Measurements from ENCODE around the gene TMEM165. TPM values are rescaled to one million over a fixed set of nuclear protein-coding genes. Genes with fewer than 3 reads are reported as not detected.

The TMEM165 gene
- polyA plus RNA-seq, 1 experiment = 146 TPM

DNA sequence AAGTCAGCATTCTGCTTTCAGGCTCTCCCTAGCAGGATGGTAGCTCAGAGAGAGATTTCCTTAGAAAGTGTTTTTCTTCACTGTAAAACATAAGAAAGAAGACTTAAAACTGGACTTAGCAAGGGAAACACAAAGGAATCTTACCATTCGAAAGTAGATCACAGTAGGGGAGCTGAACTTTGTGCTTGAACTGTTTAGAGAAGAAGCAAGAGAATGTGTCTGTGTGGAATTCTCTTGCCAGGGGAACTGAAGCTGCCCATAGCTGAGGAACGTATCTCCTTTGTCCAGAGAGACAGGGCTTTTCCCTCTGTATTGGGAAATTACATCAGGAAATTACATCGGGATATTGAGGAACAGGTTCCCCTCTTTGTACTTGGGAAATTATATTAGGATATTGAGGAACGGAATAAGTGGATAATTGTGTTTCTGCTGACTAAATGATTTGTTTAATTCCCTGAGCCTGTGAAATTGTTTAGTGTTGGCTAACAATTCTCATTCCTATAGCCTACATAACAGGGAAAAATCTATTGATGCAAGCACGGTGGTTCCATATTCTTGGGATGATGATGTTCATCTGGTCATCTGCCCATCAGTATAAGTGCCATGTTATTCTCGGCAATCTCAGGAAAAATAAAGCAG lies 28.6 kb upstream of the TMEM165 start:
- H3K27me3 ChIP-seq (ENCODE audit: control insufficient read depth, insufficient read depth, low read length) = no peaks in the 10 kb centered on the region
- TF ChIP-seq, protein P1, sequence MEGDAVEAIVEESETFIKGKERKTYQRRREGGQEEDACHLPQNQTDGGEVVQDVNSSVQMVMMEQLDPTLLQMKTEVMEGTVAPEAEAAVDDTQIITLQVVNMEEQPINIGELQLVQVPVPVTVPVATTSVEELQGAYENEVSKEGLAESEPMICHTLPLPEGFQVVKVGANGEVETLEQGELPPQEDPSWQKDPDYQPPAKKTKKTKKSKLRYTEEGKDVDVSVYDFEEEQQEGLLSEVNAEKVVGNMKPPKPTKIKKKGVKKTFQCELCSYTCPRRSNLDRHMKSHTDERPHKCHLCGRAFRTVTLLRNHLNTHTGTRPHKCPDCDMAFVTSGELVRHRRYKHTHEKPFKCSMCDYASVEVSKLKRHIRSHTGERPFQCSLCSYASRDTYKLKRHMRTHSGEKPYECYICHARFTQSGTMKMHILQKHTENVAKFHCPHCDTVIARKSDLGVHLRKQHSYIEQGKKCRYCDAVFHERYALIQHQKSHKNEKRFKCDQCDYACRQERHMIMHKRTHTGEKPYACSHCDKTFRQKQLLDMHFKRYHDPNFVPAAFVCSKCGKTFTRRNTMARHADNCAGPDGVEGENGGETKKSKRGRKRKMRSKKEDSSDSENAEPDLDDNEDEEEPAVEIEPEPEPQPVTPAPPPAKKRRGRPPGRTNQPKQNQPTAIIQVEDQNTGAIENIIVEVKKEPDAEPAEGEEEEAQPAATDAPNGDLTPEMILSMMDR (IDR thresholded peaks at IDR 0.05; ENCODE audit: low read depth, low read length) = no peak
- CTCF ChIA-PET = interaction anchor here (2.6 kb wide), 1 partner anchor 21 kb away, joined by 12 read pairs; the partner anchor contains the start of gene SRD5A3
- H3K9me3 ChIP-seq (ENCODE audit: control insufficient read depth, insufficient read depth, low read length) = no peaks in the 10 kb centered on the region
- no peak overlapping the region for H3K27ac ChIP-seq (ENCODE audit: low read depth, low read length)
- H3K4me3 ChIP-seq (ENCODE audit: low read depth, low read length) = no peak overlapping the region
- DNase-seq (ENCODE audit: low read depth, low spot score) = no peak
- POLR2A ChIA-PET = no interaction called here

DNA sequence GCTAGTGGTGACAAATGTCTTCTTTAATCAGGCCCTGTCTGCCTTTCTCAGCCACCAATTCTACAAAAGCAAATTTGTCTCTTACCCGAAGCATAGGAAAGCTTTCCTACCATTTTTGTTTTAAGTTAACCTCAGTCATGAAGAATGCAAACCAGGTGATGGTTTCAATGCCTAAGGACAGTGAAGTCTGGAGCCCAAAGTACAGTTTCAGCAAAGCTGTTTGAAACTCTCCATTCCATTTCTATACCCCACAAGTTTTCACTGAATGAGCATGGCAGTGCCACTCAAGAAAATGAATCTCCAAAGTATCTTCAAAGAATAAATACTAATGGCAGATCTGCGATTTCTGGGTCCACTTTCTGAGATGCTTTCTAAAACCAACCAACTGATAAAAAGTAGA lies 25.8 kb upstream of the TMEM165 start:
- H3K4me3 ChIP-seq (ENCODE audit: low read depth, low read length) = no peak overlapping the region
- H3K27ac ChIP-seq (ENCODE audit: low read depth, low read length) = no peak overlapping the region
- no peaks in the 10 kb centered on the region for H3K27me3 ChIP-seq (ENCODE audit: control insufficient read depth, insufficient read depth, low read length)
- DNase-seq (ENCODE audit: low read depth, low spot score) = no peak
- ChIA-PET CTCF (no interaction called here), POLR2A (no interaction called here)
- no peaks in the 10 kb centered on the region for H3K9me3 ChIP-seq (ENCODE audit: control insufficient read depth, insufficient read depth, low read length)
- TF ChIP-seq, protein P1 (IDR thresholded peaks at IDR 0.05; ENCODE audit: low read depth, low read length) = no peak

DNA sequence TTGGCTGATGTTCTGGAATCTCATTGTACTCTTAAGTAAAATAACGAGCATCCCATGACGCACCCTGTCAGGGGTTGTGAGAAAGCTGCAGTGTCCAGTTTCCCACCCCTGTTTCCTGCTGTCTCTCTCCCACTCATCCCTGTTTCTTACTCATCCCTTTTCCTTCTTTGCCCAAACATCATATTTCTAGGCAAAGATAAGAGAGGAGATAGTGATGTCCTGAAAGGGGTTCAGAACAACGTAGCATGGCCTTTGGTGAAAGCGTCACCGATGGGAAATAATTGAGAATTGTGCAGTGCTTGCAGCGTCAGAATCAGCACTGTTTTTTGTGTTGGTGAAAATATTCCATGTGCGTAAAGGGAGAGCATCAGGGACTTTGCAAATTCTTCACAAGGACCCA lies 23.5 kb upstream of the TMEM165 start:
- TF ChIP-seq, protein P1 (IDR thresholded peaks at IDR 0.05; ENCODE audit: low read depth, low read length) = no peak
- no peaks in the 10 kb centered on the region for H3K27me3 ChIP-seq (ENCODE audit: control insufficient read depth, insufficient read depth, low read length)
- no peak overlapping the region for H3K4me3 ChIP-seq (ENCODE audit: low read depth, low read length)
- no peak for DNase-seq (ENCODE audit: low read depth, low spot score)
- ChIA-PET CTCF (interaction anchor here (0.8 kb wide), 1 partner anchor 27 kb away, joined by 4 read pairs; the partner anchor contains the start of gene SRD5A3), POLR2A (interaction anchor here (1.0 kb wide), 1 partner anchor 23 kb away, joined by 3 read pairs; the partner anchor contains the start of gene TMEM165)
- no peaks in the 10 kb centered on the region for H3K9me3 ChIP-seq (ENCODE audit: control insufficient read depth, insufficient read depth, low read length)
- H3K27ac ChIP-seq (ENCODE audit: low read depth, low read length) = no peak overlapping the region

DNA sequence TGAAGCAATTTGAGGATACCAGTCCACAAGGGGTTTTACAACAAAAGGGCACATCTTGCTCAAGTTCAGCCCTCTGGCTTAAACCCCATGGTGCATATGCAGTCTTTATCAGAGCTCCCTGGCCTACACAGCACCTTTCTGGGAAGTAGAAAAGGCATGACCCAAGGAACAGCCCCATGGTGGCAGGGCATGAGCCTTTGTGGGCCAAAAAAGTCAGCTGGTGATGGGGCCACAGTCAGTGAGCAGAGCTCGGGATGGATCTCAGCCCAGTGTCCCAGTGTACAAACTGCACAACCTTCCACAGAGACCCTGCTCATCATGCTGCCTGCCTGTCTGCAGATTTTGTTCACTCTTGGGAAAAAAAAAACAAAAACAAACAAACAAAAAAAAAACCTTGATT lies 22.3 kb upstream of the TMEM165 start:
- ChIA-PET CTCF (interaction anchor here (0.6 to 1.3 kb wide), 2 partner anchors 25 to 28 kb away, joined by 4 read pairs; partner anchors contain the start of gene SRD5A3), POLR2A (interaction anchor here (1.0 kb wide), 1 partner anchor 22 kb away, joined by 3 read pairs; the partner anchor contains the start of gene TMEM165)
- TF ChIP-seq, protein P1 (IDR thresholded peaks at IDR 0.05; ENCODE audit: low read depth, low read length) = no peak

DNA sequence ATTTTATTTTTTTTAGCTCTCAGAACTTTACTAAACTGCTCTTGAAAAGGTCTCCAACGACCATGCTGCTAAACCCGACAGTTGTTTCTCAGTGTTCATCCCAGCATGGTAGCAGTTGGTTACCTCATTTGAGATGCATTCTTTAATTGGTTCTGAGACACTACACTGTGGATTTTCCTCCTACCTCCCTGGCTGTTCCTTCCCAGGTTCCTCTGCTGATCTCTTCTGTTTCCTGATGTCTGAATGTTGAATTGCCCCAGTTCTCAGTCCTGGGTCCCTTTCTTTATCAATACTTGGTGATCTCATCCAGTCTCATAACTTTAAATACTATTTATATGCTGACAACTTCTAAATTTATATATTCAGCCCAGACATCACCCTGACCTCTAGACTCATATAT lies 19.1 kb upstream of the TMEM165 start:
- POLR2A ChIA-PET = no interaction called here

More for the DNA sequence above, 22.3 kb upstream of the TMEM165 start:
- H3K27me3 ChIP-seq (ENCODE audit: control insufficient read depth, insufficient read depth, low read length) = no peaks in the 10 kb centered on the region
- DNase-seq (ENCODE audit: low read depth, low spot score) = no peak
- no peak overlapping the region for H3K4me3 ChIP-seq (ENCODE audit: low read depth, low read length)
- no peak overlapping the region for H3K27ac ChIP-seq (ENCODE audit: low read depth, low read length)
- no peaks in the 10 kb centered on the region for H3K9me3 ChIP-seq (ENCODE audit: control insufficient read depth, insufficient read depth, low read length)

More for the DNA sequence above, 19.1 kb upstream of the TMEM165 start:
- TF ChIP-seq, protein P1 (IDR thresholded peaks at IDR 0.05; ENCODE audit: low read depth, low read length) = no peak
- CTCF ChIA-PET = interaction anchor here (1.4 kb wide), 1 partner anchor 31 kb away, joined by 6 read pairs; the partner anchor contains the start of gene SRD5A3
- H3K27ac ChIP-seq (ENCODE audit: low read depth, low read length) = no peak overlapping the region
- no peaks in the 10 kb centered on the region for H3K27me3 ChIP-seq (ENCODE audit: control insufficient read depth, insufficient read depth, low read length)
- DNase-seq (ENCODE audit: low read depth, low spot score) = no peak
- no peaks in the 10 kb centered on the region for H3K9me3 ChIP-seq (ENCODE audit: control insufficient read depth, insufficient read depth, low read length)
- H3K4me3 ChIP-seq (ENCODE audit: low read depth, low read length) = no peak overlapping the region

All from AG04450 (cell line).